SK-N-MC (cell line): ENCODE data around the gene JAK2.

Experiments
- DNase-seq: peaks from one replicate; pipeline ENCODE4 v3.0.0-alpha.2; 2011; ENCODE audit warnings: low read depth, low spot score
- H3K27ac ChIP-seq: fragments of 200-600 bp; sonication (generic); 2 replicates; pipeline ENCODE4 v1.5.1; 2016; ENCODE audit warnings: mixed run types
- H3K36me3 ChIP-seq: fragments of 200-600 bp; sonication (generic); 2 replicates; pipeline ENCODE4 v1.6.1; 2017; ENCODE audit warnings: antibody characterized with exemption, low read length, mixed read lengths; ENCODE audit not compliant: insufficient read depth
- H3K4me3 ChIP-seq: fragments of 200-600 bp; sonication (generic); 2 replicates; pipeline ENCODE4 v1.5.1; 2016
- H3K9ac ChIP-seq: fragments of 200-600 bp; sonication (generic); 2 replicates; pipeline ENCODE4 v1.8.0; 2017; ENCODE audit warnings: mixed run types, mixed read lengths; ENCODE audit not compliant: insufficient read length
- H3K9me3 ChIP-seq: fragments of 200-600 bp; sonication (generic); 2 replicates; pipeline ENCODE4 v1.6.1; 2017; ENCODE audit warnings: low read depth, mild to moderate bottlenecking, antibody characterized with exemption, low read length, moderate library complexity, mixed read lengths
- EZH2 ChIP-seq: fragments of 200-600 bp; sonication (generic); IDR thresholded peaks from one replicate; pipeline ENCODE4 v1.6.1; 2017; ENCODE audit warnings: antibody characterized with exemption
- FOXP2 ChIP-seq: optimal IDR thresholded peaks from 2 replicates; pipeline ENCODE3; 2011; ENCODE audit warnings: mild to moderate bottlenecking, moderate library complexity; ENCODE audit not compliant: insufficient read depth; ENCODE audit errors: extremely low read length, control extremely low read depth
- POLR2AphosphoS5 ChIP-seq: IDR thresholded peaks from 2 replicates; pipeline ENCODE4 v1.6.1; 2012; ENCODE audit warnings: mild to moderate bottlenecking, low read depth, low read length, borderline replicate concordance

JAK2 gene

DNA sequence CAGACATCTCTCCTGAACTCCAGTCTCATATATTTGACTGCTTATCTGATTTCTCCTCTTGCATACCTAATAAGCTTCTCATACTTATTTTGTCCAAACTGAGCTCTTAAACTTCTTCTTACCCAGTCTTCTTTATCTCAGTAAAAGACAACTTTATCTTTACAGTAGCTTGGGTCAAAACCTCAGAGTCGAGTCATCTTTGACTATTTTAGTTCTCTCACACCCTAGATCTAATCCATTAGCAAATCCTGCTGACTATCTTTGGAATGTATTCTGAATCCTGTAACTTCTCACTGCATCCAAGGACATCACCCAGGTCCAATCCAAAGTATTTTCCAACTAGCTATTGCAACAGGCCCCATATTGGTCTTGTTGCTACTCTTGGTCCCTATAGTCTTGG is 11.8 kb upstream of the JAK2 start:
- H3K4me3 ChIP-seq: no peak overlapping the region
- no peak overlapping the region for H3K27ac ChIP-seq
- TF ChIP-seq FOXP2: no peak
- no peak for TF ChIP-seq POLR2AphosphoS5
- TF ChIP-seq EZH2: no peak
- H3K9ac ChIP-seq: no peak overlapping the region
- H3K36me3 ChIP-seq: no peaks in the 10 kb centered on the region
- H3K9me3 ChIP-seq: no peaks in the 10 kb centered on the region
- DNase-seq: no peak

GRCh38 chr9:4973902-4974301 is 11.2 kb upstream of the JAK2 start:
- no peak for DNase-seq
- Histone ChIP-seq H3K36me3 (no peaks in the 10 kb centered on the region), H3K9ac (no peak overlapping the region), H3K9me3 (no peaks in the 10 kb centered on the region), H3K27ac (no peak overlapping the region), H3K4me3 (no peak overlapping the region)
- no peak for TF ChIP-seq POLR2AphosphoS5
- TF ChIP-seq FOXP2: no peak
- TF ChIP-seq EZH2: no peak

- Histone ChIP-seq H3K9me3 (no peaks in the 10 kb centered on the region), H3K4me3 (0 out of 2 replicates have a peak overlapping the region, but pooled peaks have one; percentile 25), H3K9ac (peak overlapping the region; percentile 61), H3K27ac (peak overlapping the region; percentile 94), H3K36me3 (no peaks in the 10 kb centered on the region)
- DNase-seq: peak; percentile 71
- TF ChIP-seq FOXP2 (no peak), POLR2AphosphoS5 (no peak), EZH2 (no peak)
These were observed 5.8 kb upstream of the JAK2 start for GRCh38 chr9:4979239-4979638.

DNA sequence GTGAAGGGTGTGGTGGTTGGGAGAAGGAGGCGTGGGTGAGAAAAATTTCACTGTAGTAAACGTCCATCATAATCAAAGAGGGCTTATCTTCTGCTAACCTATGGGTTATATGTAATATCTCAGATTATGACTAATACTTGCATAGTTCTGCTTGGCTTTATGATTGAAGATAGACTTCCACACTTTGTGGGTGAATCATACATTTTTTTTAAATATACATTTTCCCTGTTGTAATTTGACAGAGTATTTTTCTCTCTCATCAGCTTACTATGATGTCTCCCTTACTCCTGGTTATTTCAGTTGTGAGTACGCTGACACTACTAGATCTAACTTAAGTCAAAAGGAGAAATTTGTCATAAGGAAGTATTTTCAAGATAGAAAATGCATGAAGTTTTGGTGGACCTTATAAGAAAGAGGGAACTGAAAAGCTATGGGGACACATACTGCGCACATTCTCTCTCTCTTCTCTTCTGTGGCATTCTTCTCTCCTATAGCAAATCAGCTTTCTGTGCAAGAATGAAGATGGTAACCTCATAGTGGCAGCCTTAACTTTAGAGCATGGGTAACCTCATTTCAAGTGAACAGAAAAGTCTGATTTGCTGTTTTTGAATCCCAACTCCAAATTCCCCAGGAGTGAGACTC is 4.9 kb upstream of the JAK2 start:
- no peak for DNase-seq
- Histone ChIP-seq H3K36me3 (no peaks in the 10 kb centered on the region), H3K27ac (0 out of 2 replicates have a peak overlapping the region, but pooled peaks have one; percentile 94), H3K4me3 (no peak overlapping the region), H3K9ac (no peak overlapping the region), H3K9me3 (no peaks in the 10 kb centered on the region)
- TF ChIP-seq EZH2 (no peak), POLR2AphosphoS5 (no peak), FOXP2 (no peak)

DNA sequence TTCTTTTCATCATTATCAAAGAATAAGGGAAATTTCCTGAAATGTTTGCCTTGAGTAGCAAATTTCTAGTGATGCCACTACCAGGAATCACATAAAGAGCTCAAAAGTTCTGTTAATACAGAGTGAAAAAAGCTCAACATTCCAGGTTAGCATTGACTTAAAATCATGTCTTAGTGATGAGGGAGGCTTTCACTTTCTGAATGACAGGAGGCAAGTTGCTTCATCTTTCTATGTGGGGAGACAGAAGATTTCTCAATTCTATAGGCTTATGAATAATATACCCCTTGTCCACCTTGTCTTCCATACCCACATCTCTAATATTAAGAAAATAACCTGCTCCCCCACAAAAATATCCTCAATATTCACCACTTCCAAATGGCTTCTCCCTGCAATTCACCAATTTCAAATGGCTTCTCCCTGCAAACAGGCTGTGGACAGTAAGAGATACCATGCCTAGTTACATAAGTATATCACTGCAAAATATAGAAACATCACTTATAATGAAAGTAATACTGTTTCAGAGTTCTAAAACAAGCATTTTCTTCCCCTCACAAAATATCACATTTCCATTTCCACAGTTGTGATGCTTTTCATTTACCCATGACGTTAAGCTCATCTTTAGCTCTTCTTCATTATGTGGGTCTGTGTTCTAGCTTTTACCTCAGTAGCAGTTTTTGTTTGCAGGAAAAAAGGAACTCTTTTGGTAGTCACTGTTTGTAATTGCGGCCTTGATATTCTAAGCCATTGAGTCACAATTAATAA is 2.2 kb upstream of the JAK2 start:
- no peak overlapping the region for H3K9ac ChIP-seq
- no peaks in the 10 kb centered on the region for H3K36me3 ChIP-seq
- no peaks in the 10 kb centered on the region for H3K9me3 ChIP-seq
- no peak overlapping the region for H3K4me3 ChIP-seq
- TF ChIP-seq FOXP2: no peak
- no peak overlapping the region for H3K27ac ChIP-seq
- DNase-seq: no peak

GRCh38 chr9:4983601-4984165 is 1.4 kb upstream of the JAK2 start:
- Histone ChIP-seq H3K27ac (peak overlapping the region; percentile 72), H3K4me3 (peak overlapping the region; percentile 79), H3K9ac (peak overlapping the region; percentile 93), H3K9me3 (no peaks in the 10 kb centered on the region), H3K36me3 (no peaks in the 10 kb centered on the region)
- no peak for DNase-seq
- TF ChIP-seq POLR2AphosphoS5: no peak
- TF ChIP-seq FOXP2: no peak
- TF ChIP-seq EZH2: no peak

DNA sequence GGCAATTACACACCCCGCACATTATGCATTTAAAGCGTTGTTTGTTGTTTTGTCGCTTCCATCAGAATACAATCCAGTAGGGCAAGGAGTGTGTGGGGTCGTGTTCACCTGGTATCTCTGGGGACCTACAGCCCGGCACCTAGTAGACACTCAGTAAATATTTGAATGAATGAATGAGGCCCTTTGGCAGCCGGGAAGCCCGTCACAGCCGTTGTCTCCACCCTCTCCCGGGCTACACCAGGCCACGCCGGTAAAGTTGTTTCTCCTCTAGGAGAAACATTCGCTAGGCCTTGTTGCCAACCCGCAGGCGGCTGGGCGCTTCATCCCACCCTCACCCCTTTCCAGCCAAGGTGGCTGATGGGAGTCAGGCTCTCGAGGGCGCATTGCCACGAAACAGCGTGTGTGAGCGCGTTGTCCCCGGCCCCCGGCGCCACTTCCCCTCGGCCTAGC is 876 bp upstream of the JAK2 start:
- no peak for DNase-seq
- Histone ChIP-seq H3K9me3 (no peaks in the 10 kb centered on the region), H3K27ac (peak overlapping the region; percentile 72), H3K36me3 (0 out of 2 replicates have a peak, but pooled peaks cover 2% of the 10 kb centered on the region), H3K9ac (peak overlapping the region; percentile 93), H3K4me3 (peak overlapping the region; percentile 79)
- no peak for TF ChIP-seq EZH2
- no peak for TF ChIP-seq FOXP2
- TF ChIP-seq POLR2AphosphoS5: no peak

GRCh38 chr9:4985386-4986266 is 554 bp downstream of the JAK2 start:
- Histone ChIP-seq H3K27ac (peak overlapping the region; percentile 72), H3K9me3 (no peaks in the 10 kb centered on the region), H3K36me3 (peaks cover 16% of the 10 kb centered on the region), H3K9ac (peak overlapping the region; percentile 93), H3K4me3 (peak overlapping the region; percentile 79)
- DNase-seq: no peak
- TF ChIP-seq FOXP2: no peak
